ENCODE data around the gene MANEA. TPM values are rescaled to one million over a fixed set of nuclear protein-coding genes. Genes with fewer than 3 reads are reported as not detected.

Gene MANEA
- 15.3 and 21.0 TPM in 2 replicates for total RNA-seq

GRCh38 chr6:95577304-95578105 is at the start of gene MANEA:
MANEA (plus strand) TSS chr6:95577535; CDS start chr6:95586440, 8,905 bp downstream.

